Anterior cingulate cortex (tissue), 58 donors: ENCODE results near the gene GMPS.

Experiments
- DNase-seq, 58 donors: peaks; one replicate each; lab custom pipeline; 2025; lab: John Stamatoyannopoulos, UW

GMPS gene

GRCh38 chr3:155984791-155985417, 114.5 kb downstream of the GMPS start:
- DNase-seq: no peak

- DNase-seq: no peak
Observed at GRCh38 chr3:155989536-155989935, 119.1 kb downstream of the GMPS start.

- peak in 1 of 58 donors; percentile 0 for DNase-seq
Observed at GRCh38 chr3:155991212-155991611, 120.8 kb downstream of the GMPS start.

- no peak for DNase-seq
Observed at GRCh38 chr3:155991847-155992246, 121.4 kb downstream of the GMPS start.
